ENCODE data around the gene BICD1. TPM values are rescaled to one million over a fixed set of nuclear protein-coding genes. Genes with fewer than 3 reads are reported as not detected.
"Not testable (repeated sequence)": the region's sequence is repeated elsewhere in the genome, so short reads cannot be mapped to it uniquely, and the experiment has no call there.

The BICD1 gene
- total RNA-seq, 1 donor from 2014 or later = 7.7 TPM

- no peak for DNase-seq (ENCODE audit: low read depth)
- no peak for TF ChIP-seq CTCF (conservative IDR thresholded peaks at IDR 0.05; ENCODE audit: low read depth, low read length)
- H3K4me3 ChIP-seq (ENCODE audit: low read depth, low read length) = no peak overlapping the region
Measured at GRCh38 chr12:32179011-32179395, 72.4 kb downstream of the BICD1 start.

- no peak for DNase-seq (ENCODE audit: low read depth)
- no peak overlapping the region for H3K4me3 ChIP-seq (ENCODE audit: low read depth, low read length)
- no peak for TF ChIP-seq CTCF (conservative IDR thresholded peaks at IDR 0.05; ENCODE audit: low read depth, low read length)
Measured at GRCh38 chr12:32181498-32182175, 75.0 kb downstream of the BICD1 start.

GRCh38 chr12:32183650-32184049, 77.0 kb downstream of the BICD1 start:
- DNase-seq (ENCODE audit: low read depth) = no peak
- TF ChIP-seq CTCF (conservative IDR thresholded peaks at IDR 0.05; ENCODE audit: low read depth, low read length) = no peak

GRCh38 chr12:32187127-32187526, 80.5 kb downstream of the BICD1 start:
- H3K4me3 ChIP-seq (ENCODE audit: low read depth, low read length); DNase-seq (ENCODE audit: low read depth): not testable (repeated sequence)

More at GRCh38 chr12:32183650-32184049, 77.0 kb downstream of the BICD1 start:
- no peak overlapping the region for H3K4me3 ChIP-seq (ENCODE audit: low read depth, low read length)

GRCh38 chr12:32191445-32191844, 84.8 kb downstream of the BICD1 start:
- TF ChIP-seq CTCF (conservative IDR thresholded peaks at IDR 0.05; ENCODE audit: low read depth, low read length) = no peak
- no peak for DNase-seq (ENCODE audit: low read depth)
- no peak overlapping the region for H3K4me3 ChIP-seq (ENCODE audit: low read depth, low read length)

GRCh38 chr12:32196250-32197198, 89.9 kb downstream of the BICD1 start:
- TF ChIP-seq CTCF (conservative IDR thresholded peaks at IDR 0.05; ENCODE audit: low read depth, low read length) = no peak
- H3K4me3 ChIP-seq (ENCODE audit: low read depth, low read length) = no peak overlapping the region
- no peak for DNase-seq (ENCODE audit: low read depth)

GRCh38 chr12:32197421-32197820, 90.8 kb downstream of the BICD1 start:
- DNase-seq (ENCODE audit: low read depth) = no peak
- no peak for TF ChIP-seq CTCF (conservative IDR thresholded peaks at IDR 0.05; ENCODE audit: low read depth, low read length)
- no peak overlapping the region for H3K4me3 ChIP-seq (ENCODE audit: low read depth, low read length)

All from epithelial cell of proximal tubule (primary cell).